GM12874 (cell line): ENCODE data around the gene GRAMD1B.

Source experiments
- TF ChIP-seq, protein P1 (sequence below): IDR thresholded peaks from 2 replicates; pipeline ENCODE4 v1.5.1; 2011; ENCODE audit warnings: low read depth, mild to moderate bottlenecking, control low read depth, low read length, moderate library complexity; ENCODE audit not compliant: insufficient read depth

The GRAMD1B gene

DNA sequence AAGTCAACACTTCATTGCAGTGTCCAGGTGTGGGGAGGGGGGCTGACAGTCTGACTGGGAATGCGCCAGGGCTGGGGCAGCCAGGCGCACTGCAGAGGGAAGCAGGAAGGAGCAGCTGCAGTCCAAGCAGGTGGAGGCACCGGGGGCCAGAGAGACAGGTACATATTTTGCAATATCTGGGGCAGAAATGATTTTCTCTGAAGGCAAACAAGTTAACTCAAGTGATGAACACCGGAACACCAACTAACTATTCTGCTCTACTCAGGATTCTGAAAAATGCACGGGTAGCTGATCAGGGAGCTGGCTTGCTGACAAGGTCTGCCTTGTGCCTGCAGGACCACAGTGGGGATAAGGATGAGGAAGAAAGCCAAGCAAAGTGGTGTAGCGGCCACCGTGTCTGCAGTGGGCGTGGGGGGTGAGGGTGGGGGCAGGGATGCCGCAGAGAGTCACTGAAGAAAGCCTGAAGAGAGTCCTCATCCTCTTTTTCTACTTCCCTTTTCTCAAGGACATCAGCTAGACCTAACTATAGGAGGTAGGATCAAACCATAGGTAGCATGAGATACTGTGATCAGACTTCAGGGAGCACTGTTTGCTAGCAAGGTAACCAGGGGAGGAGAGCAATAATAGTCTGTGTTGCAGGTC lies 141.0 kb downstream of the GRAMD1B start:
- TF ChIP-seq, protein P1, sequence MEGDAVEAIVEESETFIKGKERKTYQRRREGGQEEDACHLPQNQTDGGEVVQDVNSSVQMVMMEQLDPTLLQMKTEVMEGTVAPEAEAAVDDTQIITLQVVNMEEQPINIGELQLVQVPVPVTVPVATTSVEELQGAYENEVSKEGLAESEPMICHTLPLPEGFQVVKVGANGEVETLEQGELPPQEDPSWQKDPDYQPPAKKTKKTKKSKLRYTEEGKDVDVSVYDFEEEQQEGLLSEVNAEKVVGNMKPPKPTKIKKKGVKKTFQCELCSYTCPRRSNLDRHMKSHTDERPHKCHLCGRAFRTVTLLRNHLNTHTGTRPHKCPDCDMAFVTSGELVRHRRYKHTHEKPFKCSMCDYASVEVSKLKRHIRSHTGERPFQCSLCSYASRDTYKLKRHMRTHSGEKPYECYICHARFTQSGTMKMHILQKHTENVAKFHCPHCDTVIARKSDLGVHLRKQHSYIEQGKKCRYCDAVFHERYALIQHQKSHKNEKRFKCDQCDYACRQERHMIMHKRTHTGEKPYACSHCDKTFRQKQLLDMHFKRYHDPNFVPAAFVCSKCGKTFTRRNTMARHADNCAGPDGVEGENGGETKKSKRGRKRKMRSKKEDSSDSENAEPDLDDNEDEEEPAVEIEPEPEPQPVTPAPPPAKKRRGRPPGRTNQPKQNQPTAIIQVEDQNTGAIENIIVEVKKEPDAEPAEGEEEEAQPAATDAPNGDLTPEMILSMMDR, result no peak

DNA sequence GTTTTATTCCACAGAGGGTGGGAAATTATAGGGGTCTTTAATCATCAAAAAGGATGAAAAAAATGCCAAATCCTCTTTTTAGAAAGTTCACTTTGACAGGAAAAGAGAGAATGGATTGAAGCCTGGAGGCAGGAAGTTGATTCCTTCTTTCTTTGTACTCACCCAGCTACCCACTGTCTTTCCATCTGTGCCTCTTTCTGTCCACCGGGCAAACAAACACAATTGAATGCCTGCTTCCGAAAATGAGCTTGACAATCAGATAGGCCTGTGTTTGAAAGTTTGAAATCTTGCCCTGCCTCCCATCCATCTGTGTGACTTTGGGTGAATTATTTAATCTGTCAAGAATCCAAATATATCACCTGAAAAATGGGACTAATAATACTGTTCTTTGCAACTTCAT lies 143.2 kb downstream of the GRAMD1B start:
- TF ChIP-seq, protein P1, result no peak

DNA sequence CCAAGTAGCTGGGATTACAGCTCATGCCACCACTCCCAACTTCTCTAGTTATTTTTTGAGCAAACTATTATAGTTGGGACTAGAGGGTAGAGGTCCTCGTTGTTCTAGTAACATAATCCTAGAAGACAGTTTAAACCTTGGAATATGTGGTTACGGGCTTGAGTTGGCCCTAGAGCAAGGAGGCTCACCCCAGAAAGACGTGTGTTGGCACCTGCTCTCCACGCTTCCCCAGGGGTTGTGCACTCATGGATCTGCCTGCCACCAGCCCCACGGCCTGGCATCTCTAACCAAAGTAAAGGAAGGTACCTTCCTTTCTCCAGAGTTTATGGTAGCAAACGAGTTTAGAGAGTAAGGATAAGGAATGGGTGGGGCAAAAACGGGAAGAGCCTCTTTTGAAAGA lies 145.4 kb downstream of the GRAMD1B start:
- TF ChIP-seq, protein P1, result no peak

DNA sequence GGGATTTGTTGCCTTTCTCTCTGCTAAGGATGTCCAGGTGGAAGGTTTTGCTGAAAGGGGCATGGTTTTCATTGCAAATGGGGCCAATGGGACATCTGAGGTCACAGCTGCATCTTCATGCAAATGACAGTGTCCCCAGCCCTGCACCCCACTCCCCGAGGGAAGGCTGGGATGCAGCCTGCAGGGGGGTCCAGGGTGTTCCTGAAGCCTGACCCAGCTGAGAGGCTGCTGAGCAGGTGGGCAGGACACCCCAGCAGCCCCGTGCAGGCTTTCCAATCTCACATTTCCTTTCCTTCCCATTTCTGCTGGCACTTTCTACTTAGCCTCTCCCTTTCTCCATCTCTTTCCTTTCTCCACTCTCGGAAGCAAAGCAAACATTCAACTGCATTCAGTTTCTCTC lies 146.0 kb downstream of the GRAMD1B start:
- TF ChIP-seq, protein P1, result no peak

DNA sequence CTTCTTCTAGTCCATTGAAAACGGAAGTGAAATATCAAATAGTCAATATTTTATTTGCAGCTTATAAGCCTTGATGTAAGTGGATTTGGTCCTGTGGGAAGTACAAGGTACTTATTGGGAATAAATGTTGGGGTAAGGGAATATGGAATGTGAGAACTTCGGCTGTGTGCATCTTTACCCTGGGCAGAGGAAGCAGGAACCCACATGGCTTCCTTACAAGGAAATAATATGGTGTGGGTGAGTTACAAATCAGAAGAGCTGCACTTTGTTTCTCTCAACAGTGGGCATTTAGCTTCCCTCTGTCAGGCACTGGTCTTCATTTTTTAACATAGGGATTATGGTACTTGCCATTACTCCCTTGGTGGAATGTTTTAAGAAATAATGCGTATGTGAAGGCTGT lies 146.4 kb downstream of the GRAMD1B start:
- TF ChIP-seq, protein P1, result no peak

DNA sequence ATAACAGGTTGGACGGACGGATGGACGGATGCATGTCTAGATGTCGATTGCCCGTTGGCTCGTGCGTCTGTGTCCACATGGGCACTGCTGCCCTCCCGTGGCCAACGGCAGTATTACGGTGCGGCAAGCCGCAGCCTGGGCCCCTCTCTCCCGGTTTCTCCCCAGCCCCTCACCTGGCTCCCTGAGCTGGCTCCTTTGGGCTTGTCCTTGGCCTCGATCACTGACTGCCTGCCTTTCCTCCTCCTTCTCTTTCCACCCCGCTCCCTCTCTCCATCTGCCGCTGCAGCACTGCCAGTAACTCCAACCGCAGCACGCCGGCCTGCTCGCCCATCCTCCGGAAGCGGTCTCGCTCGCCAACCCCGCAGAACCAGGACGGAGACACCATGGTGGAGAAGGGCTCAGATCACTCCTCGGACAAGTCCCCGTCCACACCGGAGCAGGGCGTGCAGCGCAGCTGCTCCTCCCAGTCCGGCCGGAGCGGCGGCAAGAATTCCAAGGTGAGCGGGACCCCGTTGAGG lies 147.1 kb downstream of the GRAMD1B start:
- TF ChIP-seq, protein P1, result peak; percentile 95

DNA sequence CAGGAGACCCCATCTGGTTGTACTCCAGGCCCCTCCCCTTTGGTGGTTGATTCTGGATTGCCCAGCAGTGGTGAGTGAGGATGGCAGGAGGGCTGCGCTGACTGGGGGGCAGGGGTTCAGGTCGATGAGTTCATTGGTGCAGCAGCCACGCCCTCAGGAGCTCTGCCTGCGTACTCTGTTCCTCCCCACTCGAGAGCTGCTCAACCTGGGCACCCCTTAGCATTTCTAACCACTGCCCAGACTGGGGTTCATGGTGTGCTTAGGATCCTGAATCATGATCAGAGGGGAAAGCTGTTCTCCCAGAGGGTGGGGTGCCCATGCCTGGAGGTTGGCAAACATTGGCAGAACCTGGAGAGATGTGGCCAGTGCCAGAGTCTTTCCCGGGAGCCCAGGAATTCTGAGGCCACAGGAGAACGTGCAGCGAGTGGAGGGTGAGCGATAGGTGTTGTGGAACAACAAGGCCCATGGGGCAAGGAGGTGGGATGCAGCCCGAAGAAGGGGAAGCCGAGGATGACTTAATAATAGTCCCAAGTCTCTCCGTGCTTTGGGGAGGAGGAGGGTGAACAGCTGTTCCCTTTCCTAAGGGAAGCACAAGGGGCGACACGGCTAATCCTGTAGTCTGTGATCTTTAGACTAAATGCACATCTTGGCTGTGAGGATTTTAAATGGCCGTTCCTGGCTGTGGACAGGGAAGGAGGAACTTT lies 148.9 kb downstream of the GRAMD1B start:
- TF ChIP-seq, protein P1, result no peak
